ENCODE measurements around the gene SMOC2. TPM values are rescaled to one million over a fixed set of nuclear protein-coding genes. Genes with fewer than 3 reads are reported as not detected.
"Not testable (repeated sequence)": the region's sequence is repeated elsewhere in the genome, so short reads cannot be mapped to it uniquely, and the experiment has no call there.

SMOC2 gene
- total RNA-seq, 2 experiments from 2014 or later: not detected

DNA sequence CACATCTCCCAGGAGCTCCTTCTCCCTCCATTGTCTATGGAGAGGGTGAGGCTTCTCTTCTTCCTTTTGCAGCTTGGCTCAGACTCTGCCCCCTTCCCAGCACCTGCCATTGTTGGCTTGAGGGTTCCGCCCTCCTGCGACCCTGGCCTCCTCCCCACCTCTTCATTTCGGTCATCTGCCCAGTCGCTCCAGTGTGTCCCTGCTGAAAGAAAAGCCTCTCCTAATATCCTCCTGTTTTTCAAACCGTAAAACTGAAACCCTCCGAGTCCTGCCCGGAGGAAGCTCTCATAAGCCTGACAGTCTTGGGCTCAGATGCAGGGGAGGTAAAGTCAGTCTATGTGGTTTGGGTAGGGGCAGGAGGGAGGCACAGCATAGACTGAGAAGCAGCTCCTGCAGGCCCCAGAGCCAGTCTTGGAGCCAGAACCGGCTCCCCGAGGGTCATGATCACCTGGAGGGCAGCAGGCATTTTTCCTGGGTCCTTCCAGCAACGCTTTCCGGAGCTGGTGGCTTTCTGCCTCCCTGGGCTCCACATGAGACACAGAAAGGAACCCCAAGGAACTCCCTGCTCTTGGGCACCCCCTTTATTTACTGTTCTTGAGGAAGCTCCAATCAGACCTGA is 235.1 kb downstream of the SMOC2 start:
- no peaks in the 10 kb centered on the region for H3K36me3 Mint-ChIP-seq (ENCODE audit: low read depth)
- H3K9me3 Mint-ChIP-seq: no peaks in the 10 kb centered on the region
- H3K4me3 Mint-ChIP-seq: no peak overlapping the region
- no peak for DNase-seq
- CTCF ChIA-PET: no interaction called here
- no peak overlapping the region for H3K27ac Mint-ChIP-seq
- H3K27me3 Mint-ChIP-seq: no peaks in the 10 kb centered on the region
- POLR2A ChIA-PET: no interaction called here
- no peaks in the 10 kb centered on the region for H3K4me1 Mint-ChIP-seq

DNA sequence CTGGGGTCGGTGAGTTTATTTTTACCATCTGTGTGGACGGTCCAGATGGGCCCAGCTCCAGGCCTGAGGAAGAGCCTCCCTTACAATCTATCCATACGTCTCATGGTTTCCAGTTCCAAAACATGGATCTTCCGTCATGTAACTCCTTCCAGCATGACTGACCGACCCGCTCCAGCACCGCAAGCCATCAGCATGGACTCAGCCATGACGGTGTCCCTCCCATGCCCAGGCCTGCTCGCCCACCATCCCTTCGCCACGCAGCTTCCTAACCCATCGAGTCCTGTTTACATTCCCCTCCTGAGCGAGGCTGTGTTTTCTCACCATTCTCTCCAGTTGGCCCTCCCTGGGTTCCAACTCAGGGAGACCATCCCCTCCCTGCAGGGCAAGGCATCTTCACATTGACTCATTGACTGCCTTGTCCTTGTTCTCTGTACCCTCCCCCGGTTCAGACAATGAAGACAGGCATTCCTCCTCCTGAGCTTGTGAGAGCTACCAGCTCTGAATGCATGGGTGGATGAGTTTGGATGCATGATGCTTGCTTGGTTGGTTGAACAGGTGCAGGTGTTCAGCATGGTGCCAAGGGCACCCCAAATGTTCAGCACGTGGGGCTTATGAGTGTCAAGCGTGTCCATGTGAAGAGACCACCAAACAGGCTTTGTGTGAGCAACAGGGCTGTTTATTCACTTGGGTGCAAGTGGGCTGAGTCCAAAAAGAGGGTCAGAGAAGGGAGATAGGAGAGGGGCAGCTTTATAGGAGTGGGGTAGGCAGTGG is 235.8 kb downstream of the SMOC2 start:
- Mint-ChIP-seq H3K27ac (no peak overlapping the region), H3K36me3 (ENCODE audit: low read depth) (no peaks in the 10 kb centered on the region), H3K4me3 (no peak overlapping the region), H3K9me3 (no peaks in the 10 kb centered on the region), H3K4me1 (no peaks in the 10 kb centered on the region), H3K27me3 (no peaks in the 10 kb centered on the region)
- POLR2A ChIA-PET: no interaction called here
- DNase-seq: no peak
- CTCF ChIA-PET: no interaction called here

GRCh38 chr6:168677323-168677781 is 236.4 kb downstream of the SMOC2 start:
- H3K36me3 Mint-ChIP-seq (ENCODE audit: low read depth); POLR2A ChIA-PET; H3K4me1 Mint-ChIP-seq; DNase-seq; H3K4me3 Mint-ChIP-seq; H3K27me3 Mint-ChIP-seq; H3K27ac Mint-ChIP-seq; H3K9me3 Mint-ChIP-seq; CTCF ChIA-PET: not testable (repeated sequence)

GRCh38 chr6:168678077-168678476 is 237.1 kb downstream of the SMOC2 start:
- Mint-ChIP-seq H3K9me3 (no peaks in the 10 kb centered on the region), H3K27me3 (no peaks in the 10 kb centered on the region), H3K4me3 (no peak overlapping the region), H3K27ac (no peak overlapping the region), H3K36me3 (ENCODE audit: low read depth) (no peaks in the 10 kb centered on the region), H3K4me1 (no peaks in the 10 kb centered on the region)
- ChIA-PET CTCF (no interaction called here), POLR2A (no interaction called here)
- no peak for DNase-seq

DNA sequence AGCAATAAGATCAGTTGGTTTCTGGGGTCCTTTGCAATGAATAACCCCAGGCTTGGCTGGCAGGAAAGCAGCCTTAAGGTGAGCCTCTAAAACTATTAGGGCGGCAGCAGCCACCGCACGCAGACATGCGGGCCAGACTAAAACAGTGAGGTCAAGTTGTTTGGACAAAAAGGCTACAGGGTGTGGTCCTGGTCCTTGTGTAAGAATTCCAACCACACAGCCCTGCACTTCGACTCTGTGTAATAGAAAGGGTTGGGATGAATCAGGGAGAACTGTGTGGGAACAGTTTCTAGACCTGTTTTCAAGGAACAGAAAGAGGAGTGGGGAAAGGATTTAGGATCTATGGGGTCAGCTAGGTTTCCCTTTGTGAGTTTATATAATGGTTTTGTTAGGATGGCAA is 237.6 kb downstream of the SMOC2 start:
- Mint-ChIP-seq H3K36me3 (ENCODE audit: low read depth) (no peaks in the 10 kb centered on the region), H3K27ac (no peak overlapping the region), H3K9me3 (no peaks in the 10 kb centered on the region), H3K4me3 (no peak overlapping the region), H3K27me3 (no peaks in the 10 kb centered on the region), H3K4me1 (no peaks in the 10 kb centered on the region)
- DNase-seq: no peak
- POLR2A ChIA-PET: no interaction called here
- CTCF ChIA-PET: no interaction called here

DNA sequence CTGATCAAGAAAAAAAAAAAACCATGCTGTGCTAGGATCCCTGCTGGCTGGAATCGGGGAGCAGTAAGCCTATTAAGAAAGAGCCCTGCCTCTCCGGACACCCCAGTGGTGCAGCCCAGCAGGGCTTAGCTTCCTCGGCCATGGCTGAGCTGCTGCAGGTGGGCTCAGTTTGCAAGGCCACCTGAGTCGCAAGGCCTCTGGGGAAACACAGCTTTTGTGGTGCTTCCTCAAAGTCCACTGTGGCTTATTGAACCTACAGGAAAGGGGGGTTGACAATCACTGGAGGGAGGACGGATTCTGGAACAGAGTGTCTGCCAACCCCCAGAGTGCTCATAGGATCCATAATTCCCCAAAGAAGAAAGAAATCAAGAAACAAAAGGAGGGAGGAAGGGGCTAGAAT is 240.8 kb downstream of the SMOC2 start:
- H3K4me3 Mint-ChIP-seq: no peak overlapping the region
- no peaks in the 10 kb centered on the region for H3K9me3 Mint-ChIP-seq
- CTCF ChIA-PET: no interaction called here
- H3K27ac Mint-ChIP-seq: no peak overlapping the region
- H3K4me1 Mint-ChIP-seq: no peaks in the 10 kb centered on the region
- H3K36me3 Mint-ChIP-seq (ENCODE audit: low read depth): no peaks in the 10 kb centered on the region
- no peak for DNase-seq
- H3K27me3 Mint-ChIP-seq: no peaks in the 10 kb centered on the region
- POLR2A ChIA-PET: no interaction called here

GRCh38 chr6:168683621-168684020 is 242.6 kb downstream of the SMOC2 start:
- H3K4me1 Mint-ChIP-seq: no peaks in the 10 kb centered on the region
- no peaks in the 10 kb centered on the region for H3K9me3 Mint-ChIP-seq
- H3K27ac Mint-ChIP-seq: no peak overlapping the region
- H3K27me3 Mint-ChIP-seq: peaks cover 2% of the 10 kb centered on the region
- DNase-seq: no peak
- H3K36me3 Mint-ChIP-seq (ENCODE audit: low read depth): no peaks in the 10 kb centered on the region
- ChIA-PET POLR2A (no interaction called here), CTCF (no interaction called here)
- no peak overlapping the region for H3K4me3 Mint-ChIP-seq

- Mint-ChIP-seq H3K27me3 (peaks cover 2% of the 10 kb centered on the region), H3K36me3 (ENCODE audit: low read depth) (no peaks in the 10 kb centered on the region), H3K4me3 (no peak overlapping the region), H3K27ac (no peak overlapping the region), H3K4me1 (no peaks in the 10 kb centered on the region), H3K9me3 (no peaks in the 10 kb centered on the region)
- POLR2A ChIA-PET: no interaction called here
- DNase-seq: no peak
- CTCF ChIA-PET: no interaction called here
Observed at GRCh38 chr6:168684471-168684870, 243.5 kb downstream of the SMOC2 start.

DNA sequence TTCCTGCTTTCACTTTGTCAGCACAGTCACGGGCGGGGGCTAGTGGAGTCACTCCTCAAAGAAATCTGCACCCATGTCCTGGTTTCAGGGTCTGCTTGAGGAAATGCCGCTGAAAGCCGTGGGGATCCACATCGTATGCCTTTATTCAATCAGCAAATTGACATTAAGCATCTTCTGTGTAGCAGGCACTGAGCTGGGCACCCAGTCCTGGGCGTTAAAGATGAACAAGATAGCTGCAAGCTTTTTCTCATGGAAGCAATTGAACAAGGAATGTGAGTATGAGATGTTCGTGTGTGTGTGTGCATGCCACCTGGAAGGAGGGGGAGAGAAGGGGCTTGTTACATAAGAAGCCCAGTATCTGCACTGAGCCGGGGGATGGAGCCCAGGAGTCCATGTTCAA is 243.9 kb downstream of the SMOC2 start:
- CTCF ChIA-PET: no interaction called here
- H3K9me3 Mint-ChIP-seq: no peaks in the 10 kb centered on the region
- no peaks in the 10 kb centered on the region for H3K4me1 Mint-ChIP-seq
- DNase-seq: no peak
- H3K27me3 Mint-ChIP-seq: peaks cover 2% of the 10 kb centered on the region
- POLR2A ChIA-PET: no interaction called here
- no peak overlapping the region for H3K27ac Mint-ChIP-seq
- H3K4me3 Mint-ChIP-seq: no peak overlapping the region
- no peaks in the 10 kb centered on the region for H3K36me3 Mint-ChIP-seq (ENCODE audit: low read depth)

DNA sequence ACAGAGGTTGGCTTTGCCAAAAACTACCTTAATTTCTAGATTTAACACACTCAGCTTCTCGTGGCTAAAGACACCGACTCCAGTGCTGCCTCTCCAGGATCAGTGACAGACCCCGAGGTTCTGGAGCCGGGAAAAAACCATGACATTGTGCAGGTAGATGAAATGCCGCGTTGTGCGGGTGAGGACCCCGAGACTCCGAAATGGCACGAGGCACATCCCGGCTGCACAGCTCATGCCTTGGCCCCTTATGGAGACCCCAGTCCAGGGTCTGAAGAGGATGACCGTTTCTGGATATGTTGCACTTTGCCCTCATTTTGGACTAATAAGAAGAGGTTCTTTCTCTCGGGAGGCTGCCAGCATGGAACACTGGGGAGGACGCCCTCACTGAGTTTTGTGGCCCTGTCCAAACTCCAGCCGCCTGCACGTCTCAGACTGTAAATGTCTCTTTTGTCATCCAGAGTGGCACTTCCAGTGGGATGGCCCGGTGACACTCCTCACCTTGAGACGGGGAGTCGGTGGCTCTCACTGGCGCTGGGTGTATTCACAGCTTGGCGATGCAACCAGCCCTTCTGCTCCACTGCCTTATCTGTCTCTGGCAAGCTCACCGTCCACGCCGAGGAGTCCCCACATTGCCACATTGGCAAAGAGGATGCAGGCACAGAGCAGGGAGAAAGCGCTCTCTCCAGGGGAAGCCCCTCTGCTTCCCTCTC is 245.2 kb downstream of the SMOC2 start:
- H3K9me3 Mint-ChIP-seq: no peaks in the 10 kb centered on the region
- H3K4me1 Mint-ChIP-seq: no peaks in the 10 kb centered on the region
- H3K27ac Mint-ChIP-seq: no peak overlapping the region
- H3K4me3 Mint-ChIP-seq: no peak overlapping the region
- ChIA-PET POLR2A (no interaction called here), CTCF (no interaction called here)
- no peaks in the 10 kb centered on the region for H3K36me3 Mint-ChIP-seq (ENCODE audit: low read depth)
- H3K27me3 Mint-ChIP-seq: peaks cover 2% of the 10 kb centered on the region
- DNase-seq: no peak

DNA sequence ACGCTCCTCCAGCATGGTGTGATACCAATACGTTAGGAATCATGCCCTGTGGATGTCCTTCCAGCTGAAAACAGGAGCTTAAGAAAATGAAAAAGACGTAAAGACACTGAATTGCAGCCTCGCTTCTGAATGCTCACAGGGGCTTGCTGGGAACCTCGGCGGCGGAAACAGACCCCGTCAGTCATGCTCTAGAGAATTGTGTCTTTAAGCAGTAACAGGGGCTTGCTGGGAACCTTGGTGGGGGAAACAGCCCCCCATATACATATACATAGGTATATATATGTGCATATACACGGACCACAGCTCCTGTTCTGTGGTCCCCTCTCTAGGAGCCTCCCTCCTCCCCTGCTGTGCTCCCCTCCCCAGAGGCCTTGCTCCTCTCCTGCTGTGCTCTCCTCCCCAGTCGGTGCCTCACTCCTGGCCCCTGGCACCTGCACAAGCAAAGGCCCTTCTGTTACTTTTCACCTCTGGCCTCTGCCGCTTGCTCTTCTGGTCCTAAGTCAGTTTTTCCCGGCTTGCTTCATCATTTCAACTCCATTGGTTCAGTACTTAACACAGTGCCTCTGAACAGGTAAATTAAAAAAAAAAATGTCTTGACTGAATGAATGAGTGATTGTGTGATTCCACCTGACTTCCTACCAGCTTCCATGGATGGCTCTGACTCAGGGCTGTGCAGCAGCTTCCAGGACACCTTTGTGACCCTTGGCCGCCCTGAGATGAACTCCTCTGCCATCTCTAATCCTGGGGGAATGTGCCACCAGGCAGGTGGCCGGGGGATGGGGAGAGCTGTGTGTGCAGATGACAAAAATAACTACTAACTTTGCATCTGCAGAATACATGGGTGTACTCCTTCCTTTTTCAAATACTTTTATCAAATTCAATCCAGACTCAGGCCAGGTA is 246.1 kb downstream of the SMOC2 start:
- no peak for DNase-seq
- no peak overlapping the region for H3K4me3 Mint-ChIP-seq
- CTCF ChIA-PET: no interaction called here
- no peaks in the 10 kb centered on the region for H3K9me3 Mint-ChIP-seq
- H3K27ac Mint-ChIP-seq: no peak overlapping the region
- POLR2A ChIA-PET: no interaction called here
- peaks cover 2% of the 10 kb centered on the region for H3K27me3 Mint-ChIP-seq
- no peaks in the 10 kb centered on the region for H3K36me3 Mint-ChIP-seq (ENCODE audit: low read depth)
- no peaks in the 10 kb centered on the region for H3K4me1 Mint-ChIP-seq

GRCh38 chr6:168690271-168690670 is 249.3 kb downstream of the SMOC2 start:
- ChIA-PET CTCF (no interaction called here), POLR2A (no interaction called here)
- Mint-ChIP-seq H3K4me1 (no peaks in the 10 kb centered on the region), H3K4me3 (no peak overlapping the region), H3K9me3 (no peaks in the 10 kb centered on the region), H3K27ac (no peak overlapping the region), H3K27me3 (peaks cover 2% of the 10 kb centered on the region), H3K36me3 (ENCODE audit: low read depth) (no peaks in the 10 kb centered on the region)
- DNase-seq: no peak

- Mint-ChIP-seq H3K27me3 (peaks cover 2% of the 10 kb centered on the region), H3K36me3 (ENCODE audit: low read depth) (no peaks in the 10 kb centered on the region), H3K27ac (no peak overlapping the region), H3K4me1 (no peaks in the 10 kb centered on the region), H3K9me3 (no peaks in the 10 kb centered on the region), H3K4me3 (no peak overlapping the region)
- no peak for DNase-seq
- ChIA-PET CTCF (no interaction called here), POLR2A (no interaction called here)
Observed at GRCh38 chr6:168691774-168692173, 250.8 kb downstream of the SMOC2 start.

Data from activated CD4-positive, alpha-beta memory T cell treated with anti-CD3 and anti-CD28 coated beads, Interleukin-2, amount 10 ng/mL, durations not matched to agents 7 days and 5 days (primary cell).